SK-N-MC (cell line): ENCODE results near the gene ADARB2.

Experiments
- DNase-seq: peaks from one replicate; pipeline ENCODE4 v3.0.0-alpha.2; 2011; ENCODE audit warnings: low read depth, low spot score
- H3K27ac ChIP-seq: fragments of 200-600 bp; sonication (generic); 2 replicates; pipeline ENCODE4 v1.5.1; 2016; ENCODE audit warnings: mixed run types
- H3K36me3 ChIP-seq: fragments of 200-600 bp; sonication (generic); 2 replicates; pipeline ENCODE4 v1.6.1; 2017; ENCODE audit warnings: antibody characterized with exemption, low read length, mixed read lengths; ENCODE audit not compliant: insufficient read depth
- H3K4me3 ChIP-seq: fragments of 200-600 bp; sonication (generic); 2 replicates; pipeline ENCODE4 v1.5.1; 2016
- H3K9ac ChIP-seq: fragments of 200-600 bp; sonication (generic); 2 replicates; pipeline ENCODE4 v1.8.0; 2017; ENCODE audit warnings: mixed run types, mixed read lengths; ENCODE audit not compliant: insufficient read length
- H3K9me3 ChIP-seq: fragments of 200-600 bp; sonication (generic); 2 replicates; pipeline ENCODE4 v1.6.1; 2017; ENCODE audit warnings: low read depth, mild to moderate bottlenecking, antibody characterized with exemption, low read length, moderate library complexity, mixed read lengths
- EZH2 ChIP-seq: fragments of 200-600 bp; sonication (generic); IDR thresholded peaks from one replicate; pipeline ENCODE4 v1.6.1; 2017; ENCODE audit warnings: antibody characterized with exemption
- FOXP2 ChIP-seq: optimal IDR thresholded peaks from 2 replicates; pipeline ENCODE3; 2011; ENCODE audit warnings: mild to moderate bottlenecking, moderate library complexity; ENCODE audit not compliant: insufficient read depth; ENCODE audit errors: extremely low read length, control extremely low read depth
- POLR2AphosphoS5 ChIP-seq: IDR thresholded peaks from 2 replicates; pipeline ENCODE4 v1.6.1; 2012; ENCODE audit warnings: mild to moderate bottlenecking, low read depth, low read length, borderline replicate concordance

Gene ADARB2

GRCh38 chr10:1185911-1186682 is 551.2 kb downstream of the ADARB2 start:
- no peak for TF ChIP-seq POLR2AphosphoS5
- TF ChIP-seq EZH2, result no peak
- TF ChIP-seq FOXP2, result no peak
- Histone ChIP-seq H3K9ac (no peak overlapping the region), H3K4me3 (no peak overlapping the region), H3K9me3 (no peaks in the 10 kb centered on the region), H3K36me3 (no peaks in the 10 kb centered on the region), H3K27ac (no peak overlapping the region)
- DNase-seq, result no peak

- Histone ChIP-seq H3K9ac (no peak overlapping the region), H3K4me3 (no peak overlapping the region), H3K36me3 (no peaks in the 10 kb centered on the region), H3K9me3 (no peaks in the 10 kb centered on the region), H3K27ac (no peak overlapping the region)
- no peak for TF ChIP-seq EZH2
- no peak for TF ChIP-seq POLR2AphosphoS5
- TF ChIP-seq FOXP2, result no peak
- no peak for DNase-seq
These were observed 552.5 kb downstream of the ADARB2 start for GRCh38 chr10:1184541-1185430.

GRCh38 chr10:1183701-1184100 is 553.6 kb downstream of the ADARB2 start:
- DNase-seq, result no peak
- no peak overlapping the region for H3K9ac ChIP-seq
- no peak for TF ChIP-seq FOXP2
- no peak for TF ChIP-seq POLR2AphosphoS5
- no peak for TF ChIP-seq EZH2
- no peak overlapping the region for H3K4me3 ChIP-seq
- no peak overlapping the region for H3K27ac ChIP-seq
- no peaks in the 10 kb centered on the region for H3K9me3 ChIP-seq
- H3K36me3 ChIP-seq, result no peaks in the 10 kb centered on the region

- no peak overlapping the region for H3K4me3 ChIP-seq
- DNase-seq, result no peak
- no peak overlapping the region for H3K27ac ChIP-seq
- no peaks in the 10 kb centered on the region for H3K36me3 ChIP-seq
- no peak overlapping the region for H3K9ac ChIP-seq
- TF ChIP-seq EZH2, result no peak
- no peak for TF ChIP-seq FOXP2
- no peak for TF ChIP-seq POLR2AphosphoS5
- H3K9me3 ChIP-seq, result no peaks in the 10 kb centered on the region
These were observed 554.3 kb downstream of the ADARB2 start for GRCh38 chr10:1183033-1183396.

- TF ChIP-seq POLR2AphosphoS5 (no peak), EZH2 (no peak), FOXP2 (no peak)
- Histone ChIP-seq H3K27ac (no peak overlapping the region), H3K36me3 (no peaks in the 10 kb centered on the region), H3K9me3 (no peaks in the 10 kb centered on the region), H3K9ac (no peak overlapping the region), H3K4me3 (no peak overlapping the region)
- no peak for DNase-seq
These were observed 554.9 kb downstream of the ADARB2 start for GRCh38 chr10:1182280-1183032.

GRCh38 chr10:1180836-1181235 is 556.5 kb downstream of the ADARB2 start:
- Histone ChIP-seq H3K9me3 (no peaks in the 10 kb centered on the region), H3K9ac (no peak overlapping the region), H3K4me3 (no peak overlapping the region), H3K36me3 (no peaks in the 10 kb centered on the region), H3K27ac (no peak overlapping the region)
- TF ChIP-seq EZH2 (no peak), POLR2AphosphoS5 (no peak), FOXP2 (no peak)
- no peak for DNase-seq

- Histone ChIP-seq H3K9ac (no peak overlapping the region), H3K9me3 (no peaks in the 10 kb centered on the region), H3K4me3 (no peak overlapping the region), H3K27ac (no peak overlapping the region), H3K36me3 (no peaks in the 10 kb centered on the region)
- DNase-seq, result no peak
- no peak for TF ChIP-seq EZH2
- TF ChIP-seq POLR2AphosphoS5, result no peak
- TF ChIP-seq FOXP2, result no peak
These were observed 557.1 kb downstream of the ADARB2 start for GRCh38 chr10:1180071-1180730.
